GM23338 (cell line): ENCODE measurements around the gene SNAP47. TPM values are rescaled to one million over a fixed set of nuclear protein-coding genes. Genes with fewer than 3 reads are reported as not detected.

ENCODE experiments used
- ATAC-seq: fragments of 200-7000 bp; cut with Tn5 transposase; 3 replicates; pipeline ENCODE4 v1.9.1; 2020
- DNase-seq: peaks from one replicate; pipeline ENCODE4 v3.0.0-alpha.2; 2015; ENCODE audit warnings: low spot score
- H2AFZ ChIP-seq: fragments of 200-600 bp; sonication (generic); 2 replicates; pipeline ENCODE4 v1.8.0; 2016; ENCODE audit warnings: antibody characterized with exemption, mild to moderate bottlenecking, moderate library complexity
- H3F3A ChIP-seq: fragments of 200-600 bp; sonication (generic); replicated peaks from 2 replicates; pipeline ENCODE4 v1.8.0; 2017; ENCODE audit warnings: antibody characterized with exemption, mixed run types, low read depth
- H3K27ac ChIP-seq: fragments of 200-600 bp; sonication (generic); 2 replicates; pipeline ENCODE4 v1.6.1; 2016; ENCODE audit warnings: low read depth
- H3K27me3 ChIP-seq: fragments of 200-600 bp; sonication (generic); 2 replicates; pipeline ENCODE4 v1.8.0; 2016; ENCODE audit warnings: mild to moderate bottlenecking, mixed run types, moderate library complexity; ENCODE audit not compliant: insufficient read depth
- H3K36me3 ChIP-seq: fragments of 200-600 bp; sonication (generic); 2 replicates; pipeline ENCODE4 v1.8.0; 2016; ENCODE audit warnings: mild to moderate bottlenecking; ENCODE audit not compliant: insufficient read depth
- H3K4me1 ChIP-seq: fragments of 200-600 bp; sonication (generic); 2 replicates; pipeline ENCODE4 v1.8.0; 2016; ENCODE audit warnings: mild to moderate bottlenecking, moderate library complexity; ENCODE audit not compliant: insufficient read depth
- H3K4me2 ChIP-seq: fragments of 200-600 bp; sonication (generic); 2 replicates; pipeline ENCODE4 v1.7.1; 2017; ENCODE audit warnings: mixed run types
- H3K4me3 ChIP-seq: fragments of 200-600 bp; sonication (generic); 2 replicates; pipeline ENCODE4 v1.6.1; 2016; ENCODE audit warnings: mixed run types
- H3K79me2 ChIP-seq: fragments of 200-600 bp; sonication (generic); replicated peaks from 2 replicates; pipeline ENCODE4 v1.8.0; 2017; ENCODE audit warnings: mild to moderate bottlenecking; ENCODE audit not compliant: insufficient read depth
- H3K9me2 ChIP-seq: fragments of 200-600 bp; sonication (generic); 2 replicates; pipeline ENCODE4 v1.8.0; 2017; ENCODE audit not compliant: insufficient read depth
- H4K20me1 ChIP-seq: fragments of 200-600 bp; sonication (generic); replicated peaks from 2 replicates; pipeline ENCODE4 v1.8.0; 2017; ENCODE audit warnings: mild to moderate bottlenecking; ENCODE audit not compliant: insufficient read depth
- H3K27ac Mint-ChIP-seq: 2 replicates; pipeline ENCODE4 v1.8.0; 2020; ENCODE audit warnings: inconsistent platforms, mild to moderate bottlenecking, moderate library complexity, mixed read lengths
- H3K27me3 Mint-ChIP-seq: 3 replicates; pipeline ENCODE4 v1.8.0; 2022; ENCODE audit warnings: low read depth, mild to moderate bottlenecking, moderate library complexity, mixed read lengths, inconsistent platforms; ENCODE audit not compliant: insufficient read depth, poor library complexity
- H3K36me3 Mint-ChIP-seq: 3 replicates; pipeline ENCODE4 v1.8.0; 2021; ENCODE audit warnings: low read depth, mild to moderate bottlenecking, inconsistent platforms, moderate library complexity, mixed read lengths
- H3K4me1 Mint-ChIP-seq: 3 replicates; pipeline ENCODE4 v1.8.0; 2020; ENCODE audit warnings: mild to moderate bottlenecking, inconsistent platforms, mixed read lengths
- H3K4me3 Mint-ChIP-seq: 3 replicates; pipeline ENCODE4 v1.8.0; 2021; ENCODE audit warnings: moderate library complexity, mild to moderate bottlenecking, inconsistent platforms, mixed read lengths
- H3K9me3 Mint-ChIP-seq: 3 replicates; pipeline ENCODE4 v1.8.0; 2020; ENCODE audit warnings: moderate library complexity, mild to moderate bottlenecking, inconsistent platforms, mixed read lengths
- CREB1 ChIP-seq: fragments of 250-450 bp; sonication (Bioruptor Pico); IDR thresholded peaks from 2 replicates; pipeline ENCODE4 v1.5.0; 2020; ENCODE audit warnings: low read depth, mild to moderate bottlenecking, moderate library complexity
- CTCF ChIP-seq, 2 experiments: fragments of 200-600 bp in 1 of 2; sonication (generic) in 1 of 2; conservative IDR thresholded peaks; 2 replicates each; pipeline versions ENCODE4 v1.5.1 to v1.6.1; 2016 to 2017; ENCODE audit warnings: antibody characterized with exemption in 2 of 2, low read depth in 2 of 2, mild to moderate bottlenecking in 2 of 2, moderate library complexity in 1 of 2
- ETS1 ChIP-seq: IDR thresholded peaks from 2 replicates; pipeline ENCODE4 v1.6.1; 2016; ENCODE audit warnings: antibody characterized with exemption
- EZH2 ChIP-seq: fragments of 200-600 bp; sonication (generic); IDR thresholded peaks from one replicate; pipeline ENCODE4 v1.8.0; 2017; ENCODE audit warnings: antibody characterized with exemption, mild to moderate bottlenecking, low read depth; ENCODE audit not compliant: unreplicated experiment
- EZH2phosphoT487 ChIP-seq: fragments of 200-600 bp; sonication (generic); IDR thresholded peaks from one replicate; pipeline ENCODE4 v1.8.1; 2018; ENCODE audit warnings: antibody characterized with exemption; ENCODE audit not compliant: unreplicated experiment
- JUNB ChIP-seq: IDR thresholded peaks from one replicate; pipeline ENCODE4 v1.6.1; 2016; ENCODE audit warnings: antibody characterized with exemption; ENCODE audit not compliant: unreplicated experiment
- NANOG ChIP-seq: IDR thresholded peaks from 2 replicates; pipeline ENCODE4 v1.6.1; 2016; ENCODE audit warnings: antibody characterized with exemption, borderline replicate concordance
- POLR2AphosphoS5 ChIP-seq: IDR thresholded peaks from 2 replicates; pipeline ENCODE4 v1.6.1; 2016; ENCODE audit warnings: antibody characterized with exemption, low read depth
- REST ChIP-seq: IDR thresholded peaks from one replicate; pipeline ENCODE4 v1.6.1; 2018; ENCODE audit warnings: antibody characterized with exemption; ENCODE audit not compliant: unreplicated experiment
- STAT1 ChIP-seq: IDR thresholded peaks from one replicate; pipeline ENCODE4 v1.6.1; 2016; ENCODE audit warnings: antibody characterized with exemption; ENCODE audit not compliant: unreplicated experiment
- ZNF114 ChIP-seq: fragments of 250-450 bp; sonication (Bioruptor Pico); IDR thresholded peaks from 2 replicates; pipeline ENCODE4 v1.5.0; 2020; ENCODE audit warnings: mild to moderate bottlenecking, moderate library complexity
- ZNF331 ChIP-seq: fragments of 250-450 bp; sonication (Bioruptor Pico); IDR thresholded peaks from 2 replicates; pipeline ENCODE4 v1.5.0; 2020; ENCODE audit warnings: low read depth, mild to moderate bottlenecking, moderate library complexity
- ZNF462 ChIP-seq: fragments of 250-450 bp; sonication (Bioruptor Pico); IDR thresholded peaks from 2 replicates; pipeline ENCODE4 v1.5.0; 2020; ENCODE audit warnings: mild to moderate bottlenecking, moderate library complexity
- polyA plus RNA-seq: library from polyadenylated mRNA; unstranded; fragments of >200 nt; fragmentation: Nextera tagmentation; extraction: Ambion mirVana; gene quantifications from 2 replicates; pipeline ENCODE4 v1.2.1, GENCODE V29; 2016
- total RNA-seq: library from RNA; depleted of rRNA; stranded (reverse); fragments of >200 nt; shearing (Covaris generic); gene quantifications from 2 replicates; pipeline ENCODE4 v1.2.3, GENCODE V29; 2014

The SNAP47 gene
- total and polyA plus RNA-seq, 2 experiments from 2014 or later: 19.5 to 51.8 TPM

- no peaks in the 10 kb centered on the region; the same call in none of the 2 replicates for H4K20me1 ChIP-seq
- Mint-ChIP-seq H3K27ac (no peak overlapping the region), H3K4me3 (no peak overlapping the region), H3K36me3 (no peaks in the 10 kb centered on the region), H3K9me3 (no peaks in the 10 kb centered on the region), H3K27me3 (peaks cover 39% of the 10 kb centered on the region), H3K4me1 (peaks cover 8% of the 10 kb centered on the region; the same call in 2 of the 3 replicates)
- ATAC-seq (no peak), DNase-seq (no peak)
- no peak overlapping the region for H3K27ac ChIP-seq
- no peaks in the 10 kb centered on the region for H3K36me3 ChIP-seq
- H3K9me2 ChIP-seq: no peaks in the 10 kb centered on the region
- H3K79me2 ChIP-seq: no peaks in the 10 kb centered on the region
- H3F3A ChIP-seq: peaks cover 4% of the 10 kb centered on the region; the same call in 1 of the 2 replicates
- H3K4me1 ChIP-seq: peaks cover 3% of the 10 kb centered on the region; the same call in 1 of the 2 replicates
- H3K4me2 ChIP-seq: no peak overlapping the region
- no peak overlapping the region for H2AFZ ChIP-seq
- TF ChIP-seq CTCF (conservative IDR thresholded peaks at IDR 0.05; ENCODE audit: low read depth in 2 of 2) (no peak), ZNF331 (no peak), EZH2 (no peak), NANOG (no peak), POLR2AphosphoS5 (no peak), STAT1 (no peak), REST (no peak), ZNF462 (CRISPR knock-in tag) (no peak), ZNF114 (CRISPR knock-in tag) (no peak), ETS1 (no peak), EZH2phosphoT487 (no peak), CREB1 (no peak), JUNB (no peak)
- H3K27me3 ChIP-seq: peaks cover 38% of the 10 kb centered on the region
- H3K4me3 ChIP-seq: no peak overlapping the region
These were observed 50.0 kb downstream of the SNAP47 start for GRCh38 chr1:227785094-227785804.
